Body of pancreas (tissue), 4 donors: ENCODE measurements around the gene DENND2A. TPM values are rescaled to one million over a fixed set of nuclear protein-coding genes. Genes with fewer than 3 reads are reported as not detected.

Experiments
- ATAC-seq: fragments of 150-250 bp; one replicate; pipeline ENCODE4 v1.9.1; 2016
- DNase-seq, 4 donors: peaks; one replicate each; pipeline ENCODE4 v3.0.0-alpha.2; 2019
- H3K27ac ChIP-seq, 4 donors: fragments of 200-600 bp; sonication (generic); 1 replicate in 3 of 4; 2 replicates in 1 of 4; pipeline versions ENCODE4 v1.5.1 to v1.6.1; 2016 to 2019; ENCODE audit warnings: mild to moderate bottlenecking in 1 of 4, mixed read lengths in 1 of 4, moderate library complexity in 1 of 4
- H3K27me3 ChIP-seq, 2 donors: fragments of 200-600 bp; sonication (generic); one replicate each; pipeline ENCODE4 v1.6.0; 2016; ENCODE audit warnings: mild to moderate bottlenecking in 1 of 2
- H3K36me3 ChIP-seq, 2 donors: fragments of 200-600 bp; sonication (generic); replicated peaks in 1 of 2; 2 replicates each; pipeline ENCODE4 v1.5.1; 2016; ENCODE audit warnings: low read depth in 2 of 2; ENCODE audit not compliant: insufficient read depth in 1 of 2
- H3K4me1 ChIP-seq: fragments of 200-600 bp; sonication (generic); one replicate; pipeline ENCODE4 v1.6.0; 2016
- H3K4me3 ChIP-seq, 2 donors: fragments of 200-600 bp; sonication (generic); 1 replicate in 1 of 2; 2 replicates in 1 of 2; pipeline ENCODE4 v1.5.1; 2016 to 2019
- H3K9me3 ChIP-seq, 3 donors: fragments of 200-600 bp; sonication (generic); 1 replicate in 2 of 3; 2 replicates in 1 of 3; pipeline ENCODE4 v1.5.1; 2016
- CTCF ChIP-seq, 7 experiments: fragments of 450-650 bp in 4 of 7; fragments of 200-600 bp in 3 of 7; sonication (generic) in 3 of 7; IDR thresholded peaks; one replicate each; pipeline ENCODE4 v1.5.1; 2016 to 2019; ENCODE audit warnings: antibody characterized with exemption in 7 of 7
- POLR2A ChIP-seq, 3 donors: fragments of 450-650 bp; IDR thresholded peaks; one replicate each; pipeline ENCODE4 v1.6.1; 2016; ENCODE audit warnings: antibody characterized with exemption in 3 of 3, mild to moderate bottlenecking in 2 of 3
- WGBS, 2 donors: methylation state at CpG; one replicate each; pipeline ENCODE4 v1.1.5; 2017; 5-methylcytosine and 5-hydroxymethylcytosine counted together
- intact Hi-C: fragments of 100-400 bp; cut with DNase I; formaldehyde crosslinking; loops from one replicate; pipeline ENCODE4 v1.15.1; 2023
- total RNA-seq, 2 donors: library from RNA; depleted of rRNA; stranded (reverse); fragments of >200 nt; gene quantifications; one replicate each; pipeline ENCODE4 v1.1.0, GENCODE V29; 2016

The DENND2A gene
- total RNA-seq, 2 donors from 2014 or later = 2.6 to 7.3 TPM

- H3K4me3 ChIP-seq = no peak overlapping the region
- ATAC-seq (no peak), DNase-seq (no peak)
- no peaks in the 10 kb centered on the region for H3K4me1 ChIP-seq
- H3K27ac ChIP-seq = no peak overlapping the region
- WGBS, 2 donors = 82 to 83% methylated on average over 2 of the region's 2 CpGs
- TF ChIP-seq CTCF (IDR thresholded peaks at IDR 0.05) (no peak), POLR2A (IDR thresholded peaks at IDR 0.05) (no peak)
- no peaks in the 10 kb centered on the region for H3K36me3 ChIP-seq
- intact Hi-C loops = no loop called here
- H3K27me3 ChIP-seq = no peaks in the 10 kb centered on the region
- H3K9me3 ChIP-seq = no peaks in the 10 kb centered on the region
Observed at GRCh38 chr7:140489026-140489359, 151.6 kb downstream of the DENND2A start.

- DNase-seq (no peak), ATAC-seq (no peak)
- Histone ChIP-seq H3K4me1 (no peaks in the 10 kb centered on the region), H3K27me3 (no peaks in the 10 kb centered on the region), H3K27ac (no peak overlapping the region), H3K36me3 (no peaks in the 10 kb centered on the region), H3K4me3 (no peak overlapping the region), H3K9me3 (no peaks in the 10 kb centered on the region)
- intact Hi-C loops = no loop called here
- WGBS, 2 donors = 66 to 78% methylated on average over 13 to 14 of the region's 14 CpGs
- no peak for TF ChIP-seq POLR2A (IDR thresholded peaks at IDR 0.05)
- TF ChIP-seq CTCF (IDR thresholded peaks at IDR 0.05) = no peak
Observed at GRCh38 chr7:140485500-140486265, 154.9 kb downstream of the DENND2A start.

- TF ChIP-seq CTCF (IDR thresholded peaks at IDR 0.05) (no peak), POLR2A (IDR thresholded peaks at IDR 0.05) (no peak)
- Histone ChIP-seq H3K4me3 (no peak overlapping the region), H3K36me3 (no peaks in the 10 kb centered on the region), H3K9me3 (no peaks in the 10 kb centered on the region), H3K27me3 (no peaks in the 10 kb centered on the region), H3K4me1 (peaks cover under 1% of the 10 kb centered on the region), H3K27ac (no peak overlapping the region)
- WGBS, 2 donors = 53 to 61% methylated on average over 5 of the region's 5 CpGs
- ATAC-seq (no peak), DNase-seq (no peak)
- intact Hi-C loops = no loop called here
Observed at GRCh38 chr7:140484951-140485499, 155.6 kb downstream of the DENND2A start.

- H3K9me3 ChIP-seq = no peaks in the 10 kb centered on the region
- intact Hi-C loops = no loop called here
- H3K27ac ChIP-seq = no peak overlapping the region
- no peaks in the 10 kb centered on the region for H3K27me3 ChIP-seq
- ATAC-seq (no peak), DNase-seq (no peak)
- no peak for TF ChIP-seq POLR2A (IDR thresholded peaks at IDR 0.05)
- TF ChIP-seq CTCF (IDR thresholded peaks at IDR 0.05) = no peak
- peaks cover 5% of the 10 kb centered on the region for H3K4me1 ChIP-seq
- no peak overlapping the region for H3K4me3 ChIP-seq
- no peaks in the 10 kb centered on the region for H3K36me3 ChIP-seq
- WGBS, 2 donors = 81 to 85% methylated on average over 3 of the region's 3 CpGs
Observed at GRCh38 chr7:140484479-140484878, 156.1 kb downstream of the DENND2A start.

- WGBS, 2 donors = 0% methylated on average over 2 of the region's 2 CpGs
- no peaks in the 10 kb centered on the region for H3K27me3 ChIP-seq
Observed at GRCh38 chr7:140479739-140480084, 160.9 kb downstream of the DENND2A start.

More at GRCh38 chr7:140479739-140480084, 160.9 kb downstream of the DENND2A start:
- H3K4me3 ChIP-seq = no peak overlapping the region
- no peaks in the 10 kb centered on the region for H3K9me3 ChIP-seq
- DNase-seq = no peak
- ATAC-seq = peak; percentile 9
- TF ChIP-seq CTCF (IDR thresholded peaks at IDR 0.05) (no peak), POLR2A (IDR thresholded peaks at IDR 0.05) (no peak)
- H3K36me3 ChIP-seq = no peaks in the 10 kb centered on the region
- intact Hi-C loops = no loop called here
- peak overlapping the region; percentile 82 to 97 (median 90) for H3K27ac ChIP-seq
- H3K4me1 ChIP-seq = peaks cover 31% of the 10 kb centered on the region
